ENCODE measurements around the gene TMEM234. TPM values are rescaled to one million over a fixed set of nuclear protein-coding genes. Genes with fewer than 3 reads are reported as not detected.

The TMEM234 gene
- total RNA-seq, 2 experiments from 2014 or later, result 13.2 to 15.0 TPM

DNA sequence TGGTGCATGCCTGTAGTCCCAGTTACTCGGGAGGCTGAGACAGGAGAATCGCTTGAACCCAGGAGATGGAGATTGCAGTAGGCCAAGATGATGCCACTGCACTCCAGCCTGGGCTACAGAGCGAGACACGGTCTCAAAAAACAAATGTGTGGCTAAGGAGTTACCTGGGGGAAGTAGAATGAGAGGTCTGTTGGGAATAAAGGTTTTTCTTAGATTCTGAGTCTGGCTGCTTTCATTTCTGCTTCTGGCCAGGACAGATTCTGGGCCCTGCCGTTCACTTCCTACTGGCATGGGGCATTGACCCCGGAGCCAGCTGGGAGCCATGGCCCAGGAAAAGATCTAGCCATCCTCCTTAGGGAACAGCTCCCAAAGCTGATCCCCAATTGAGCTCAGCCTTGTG is 13.7 kb downstream of the TMEM234 start:
- Mint-ChIP-seq H3K27me3 (no peaks in the 10 kb centered on the region), H3K27ac (no peak overlapping the region), H3K9me3 (no peaks in the 10 kb centered on the region), H3K36me3 (ENCODE audit: low read depth) (peaks cover 13% of the 10 kb centered on the region), H3K4me3 (no peak overlapping the region), H3K4me1 (peaks cover 26% of the 10 kb centered on the region)
- CTCF ChIA-PET, result no interaction called here
- DNase-seq, result no peak
- POLR2A ChIA-PET, result no interaction called here

DNA sequence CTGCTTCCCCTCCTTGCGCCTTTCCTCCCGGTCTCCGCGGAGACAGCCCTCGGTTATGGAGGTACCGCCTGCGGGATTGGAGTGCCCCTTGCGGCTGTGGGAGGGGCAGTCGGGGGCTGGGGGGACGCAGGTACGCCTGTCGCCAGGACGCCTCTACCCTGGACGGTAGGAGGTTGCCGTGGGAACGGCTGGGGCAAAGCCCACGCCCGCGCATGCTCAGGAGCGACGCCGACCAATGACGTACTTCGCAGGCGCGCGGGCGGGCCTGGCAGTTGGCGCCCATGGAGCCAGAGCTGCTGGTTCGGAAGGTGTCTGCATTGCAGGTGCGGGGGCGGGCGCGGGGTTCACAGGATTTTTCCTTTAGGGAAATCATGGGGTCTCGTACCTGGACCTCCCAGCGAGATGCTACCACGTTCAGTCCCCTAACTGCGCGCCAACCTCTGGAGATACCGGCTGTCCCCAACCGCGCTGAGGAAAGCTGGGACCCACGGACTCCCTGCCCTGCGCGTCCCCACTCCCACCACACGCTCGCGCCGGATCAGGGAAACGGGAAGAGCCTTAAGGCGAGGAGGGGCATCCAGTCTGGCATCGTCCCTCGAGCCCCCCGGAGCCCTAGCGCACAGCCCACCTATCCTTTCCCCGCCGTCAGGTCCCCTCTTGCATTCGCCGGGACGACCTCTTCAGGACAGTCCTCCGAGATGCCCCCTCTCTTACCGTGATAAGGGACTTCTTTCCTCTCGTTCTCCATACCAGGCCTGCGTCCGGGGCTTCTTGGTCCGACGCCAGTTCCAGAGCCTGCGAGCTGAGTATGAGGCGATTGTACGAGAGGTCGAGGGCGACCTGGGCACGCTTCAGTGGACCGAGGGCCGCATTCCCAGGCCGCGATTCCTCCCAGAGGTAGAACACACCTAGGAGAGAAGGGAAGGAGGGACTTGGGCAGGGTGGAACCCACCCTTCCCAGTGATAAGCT is 16.5 kb downstream of the TMEM234 start, which contains the start of gene IQCC:
IQCC (plus strand) TSS at position 271 of the 970 bp plus-strand sequence; CDS start at position 282, 11 bp downstream.
- peak; percentile 89 for DNase-seq
- Mint-ChIP-seq H3K27ac (peak within 1 kb of the TSS; percentile 89), H3K27me3 (no peaks in the 10 kb centered on the region), H3K4me3 (peak within 1 kb of the TSS; percentile 88), H3K36me3 (ENCODE audit: low read depth) (peaks cover 22% of the 10 kb centered on the region), H3K9me3 (no peaks in the 10 kb centered on the region), H3K4me1 (peaks cover 43% of the 10 kb centered on the region)
- CTCF ChIA-PET, result interaction anchor here (0.8 to 2.9 kb wide), 6 partner anchors 9 to 54 kb away, joined by 3 to 19 read pairs (median 4); partner anchors contain the start of gene FAM167B
- POLR2A ChIA-PET, result interaction anchor here (0.7 to 1.0 kb wide), 2 partner anchors 26 to 154 kb away, joined by 3 read pairs; partner anchors contain the start of gene TXLNA

DNA sequence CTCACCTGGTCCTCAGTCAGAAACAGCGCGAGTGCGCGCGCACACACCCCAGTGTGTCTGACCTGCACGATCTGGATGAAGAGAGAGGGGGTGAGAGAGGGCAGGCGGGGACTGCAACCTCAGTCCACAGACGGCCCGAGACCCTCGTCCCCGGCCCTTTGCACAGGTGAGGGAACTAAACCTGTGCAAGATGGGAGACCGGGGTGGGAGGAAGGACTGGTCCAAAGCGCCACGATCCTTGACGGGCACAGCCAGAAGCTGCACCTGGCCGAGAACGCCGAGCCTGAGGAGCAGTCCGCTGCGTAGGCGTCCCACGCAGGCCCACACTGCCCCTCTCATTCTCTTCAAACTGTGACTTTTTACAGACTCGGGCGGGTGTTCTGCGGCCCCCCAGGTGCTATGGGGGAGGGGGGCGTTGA is 17.2 kb downstream of the TMEM234 start:
- peak overlapping the region; percentile 13 for H3K27ac Mint-ChIP-seq
- peak overlapping the region; percentile 88 for H3K4me3 Mint-ChIP-seq
- peaks cover 49% of the 10 kb centered on the region for H3K4me1 Mint-ChIP-seq
- CTCF ChIA-PET, result interaction anchor here (1.0 to 2.9 kb wide), 2 partner anchors 10 to 11 kb away, joined by 5 to 19 read pairs; no protein-coding TSS in a partner anchor
- DNase-seq, result no peak
- peaks cover 22% of the 10 kb centered on the region for H3K36me3 Mint-ChIP-seq (ENCODE audit: low read depth)
- H3K9me3 Mint-ChIP-seq, result no peaks in the 10 kb centered on the region
- H3K27me3 Mint-ChIP-seq, result no peaks in the 10 kb centered on the region
- POLR2A ChIA-PET, result interaction anchor here (1.0 kb wide), 1 partner anchor 25 kb away, joined by 3 read pairs; the partner anchor contains the start of gene TXLNA

DNA sequence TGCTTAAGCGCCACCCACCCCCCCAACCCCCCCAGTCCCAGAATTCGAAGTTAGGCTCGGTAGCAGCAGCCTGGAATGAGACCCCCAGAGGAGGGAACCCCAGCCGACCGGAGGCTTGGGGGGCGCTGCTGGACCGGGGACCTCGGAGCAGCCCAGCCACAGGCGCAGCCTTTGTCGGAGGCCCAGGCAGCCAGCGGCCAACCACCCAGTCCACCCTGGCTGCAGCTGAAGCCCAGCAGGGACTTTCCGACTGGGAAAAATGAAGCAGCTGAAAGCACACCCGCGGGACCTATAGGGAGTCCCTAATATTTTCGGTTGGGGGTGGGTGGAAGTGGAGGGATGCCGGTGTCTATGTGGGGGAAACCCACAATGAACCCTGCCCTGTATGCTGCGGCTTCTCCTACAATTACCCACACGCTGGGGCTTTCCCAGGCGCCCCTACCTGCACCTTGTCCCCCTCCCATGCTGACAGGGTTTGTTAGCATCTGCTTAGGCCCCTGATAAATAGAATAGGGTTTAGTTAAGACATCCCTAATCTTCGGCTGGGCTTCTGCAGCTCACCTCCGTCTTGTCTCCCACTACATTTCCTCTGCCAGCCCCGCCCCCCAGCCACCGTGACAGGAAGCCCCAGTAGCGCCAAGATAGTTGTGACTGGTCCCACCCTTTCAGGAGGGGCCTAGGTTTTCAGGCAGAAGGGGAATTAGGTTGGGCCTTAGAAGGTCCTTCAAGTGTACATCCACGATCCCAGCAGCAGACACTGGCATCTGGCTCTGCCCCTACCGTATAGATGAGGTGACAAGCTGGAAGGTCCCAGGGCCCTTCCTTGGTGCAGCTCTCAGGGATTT is 20.9 kb downstream of the TMEM234 start:
- POLR2A ChIA-PET, result interaction anchor here (0.6 kb wide), 1 partner anchor 940 kb away, joined by 3 read pairs; no protein-coding TSS in a partner anchor
- H3K4me1 Mint-ChIP-seq, result peaks cover 76% of the 10 kb centered on the region
- peak overlapping the region; percentile 81 for H3K4me3 Mint-ChIP-seq
- peak; percentile 87 for DNase-seq
- H3K9me3 Mint-ChIP-seq, result no peaks in the 10 kb centered on the region
- CTCF ChIA-PET, result interaction anchor here (0.7 to 2.2 kb wide), 6 partner anchors 11 to 92 kb away, joined by 3 to 11 read pairs (median 4); partner anchors contain the start of gene TXLNA
- peaks cover 35% of the 10 kb centered on the region for H3K36me3 Mint-ChIP-seq (ENCODE audit: low read depth)
- H3K27me3 Mint-ChIP-seq, result no peaks in the 10 kb centered on the region
- H3K27ac Mint-ChIP-seq, result peak overlapping the region; percentile 88

DNA sequence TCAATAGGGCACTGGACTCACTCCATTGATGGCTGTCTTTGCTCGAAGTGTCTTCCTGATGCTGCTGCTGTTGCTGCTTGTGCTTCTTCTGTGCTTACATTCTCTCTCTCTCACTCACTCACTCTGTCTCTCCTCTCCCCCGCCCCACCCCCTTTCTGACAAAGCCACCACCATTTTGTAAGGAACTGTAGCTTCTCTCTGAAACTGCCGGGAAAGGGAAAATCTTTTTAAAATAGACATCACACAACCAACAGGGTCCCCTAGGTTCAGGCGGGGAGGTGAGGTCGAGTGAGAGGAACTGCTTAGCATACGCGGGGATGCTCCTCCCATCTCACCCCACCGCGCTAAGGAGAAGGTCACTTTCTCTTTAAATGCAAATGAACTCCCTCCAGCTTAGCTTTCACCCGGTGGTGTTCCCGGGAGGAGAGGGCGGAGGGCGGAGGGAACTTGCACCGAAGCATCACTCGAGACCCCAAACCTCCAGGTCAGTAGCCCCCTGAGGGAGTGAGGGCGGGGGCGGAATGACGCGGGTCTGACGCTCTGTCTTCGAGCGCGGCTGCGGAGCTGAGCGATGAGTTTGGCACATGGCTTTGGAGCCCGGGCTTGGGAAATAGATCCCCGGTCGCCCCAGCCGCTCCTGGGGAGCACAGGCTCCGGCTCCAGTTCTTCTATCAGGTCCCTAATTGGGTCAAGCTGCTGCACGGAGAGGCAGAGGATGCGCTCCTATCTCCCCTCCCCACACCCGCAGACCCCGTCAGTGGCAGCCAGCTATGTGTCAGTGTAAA is 21.7 kb downstream of the TMEM234 start, which contains the start of gene CCDC28B:
CCDC28B (plus strand) TSS at position 370 of the 785 bp plus-strand sequence. CDS start 1,341 bp downstream, outside the sequence.
- H3K4me3 Mint-ChIP-seq, result peak within 1 kb of the TSS; percentile 81
- DNase-seq, result peak; percentile 69
- ChIA-PET CTCF (interaction anchor here (0.7 to 2.2 kb wide), 7 partner anchors 9 to 91 kb away, joined by 3 to 11 read pairs (median 4); partner anchors contain the start of gene TXLNA), POLR2A (interaction anchor here (0.6 to 0.8 kb wide), 2 partner anchors 15 to 939 kb away, joined by 3 read pairs; no protein-coding TSS in a partner anchor)
- no peaks in the 10 kb centered on the region for H3K27me3 Mint-ChIP-seq
- peaks cover 76% of the 10 kb centered on the region for H3K4me1 Mint-ChIP-seq
- no peaks in the 10 kb centered on the region for H3K9me3 Mint-ChIP-seq
- H3K36me3 Mint-ChIP-seq (ENCODE audit: low read depth), result peaks cover 43% of the 10 kb centered on the region
- peak within 1 kb of the TSS; percentile 88 for H3K27ac Mint-ChIP-seq

DNA sequence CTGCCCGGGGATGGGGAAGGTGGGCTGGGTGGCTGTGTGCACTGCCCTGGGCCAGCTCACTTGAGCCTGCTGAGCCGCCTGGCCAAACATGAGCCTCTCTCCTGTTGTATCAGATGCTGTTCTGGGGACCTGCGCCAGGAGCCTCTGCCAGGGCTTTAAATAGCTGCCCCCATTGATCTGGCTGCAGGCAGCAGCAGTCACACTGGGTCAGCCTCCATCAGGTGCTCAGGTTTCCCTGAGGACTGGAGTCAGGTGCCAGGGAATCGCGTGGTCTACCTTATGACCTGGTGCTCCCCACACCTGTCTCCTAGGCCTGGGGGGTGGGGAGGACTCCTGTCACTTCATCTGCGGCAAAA is 22.5 kb downstream of the TMEM234 start:
- CTCF ChIA-PET, result interaction anchor here (0.6 to 2.2 kb wide), 4 partner anchors 10 to 153 kb away, joined by 3 to 6 read pairs (median 4); no protein-coding TSS in a partner anchor
- no peaks in the 10 kb centered on the region for H3K27me3 Mint-ChIP-seq
- DNase-seq, result no peak
- no peaks in the 10 kb centered on the region for H3K9me3 Mint-ChIP-seq
- peaks cover 79% of the 10 kb centered on the region for H3K4me1 Mint-ChIP-seq
- H3K36me3 Mint-ChIP-seq (ENCODE audit: low read depth), result peaks cover 50% of the 10 kb centered on the region
- H3K4me3 Mint-ChIP-seq, result peak overlapping the region; percentile 81
- POLR2A ChIA-PET, result interaction anchor here (0.8 kb wide), 1 partner anchor 16 kb away, joined by 3 read pairs; no protein-coding TSS in a partner anchor
- H3K27ac Mint-ChIP-seq, result peak overlapping the region; percentile 88

DNA sequence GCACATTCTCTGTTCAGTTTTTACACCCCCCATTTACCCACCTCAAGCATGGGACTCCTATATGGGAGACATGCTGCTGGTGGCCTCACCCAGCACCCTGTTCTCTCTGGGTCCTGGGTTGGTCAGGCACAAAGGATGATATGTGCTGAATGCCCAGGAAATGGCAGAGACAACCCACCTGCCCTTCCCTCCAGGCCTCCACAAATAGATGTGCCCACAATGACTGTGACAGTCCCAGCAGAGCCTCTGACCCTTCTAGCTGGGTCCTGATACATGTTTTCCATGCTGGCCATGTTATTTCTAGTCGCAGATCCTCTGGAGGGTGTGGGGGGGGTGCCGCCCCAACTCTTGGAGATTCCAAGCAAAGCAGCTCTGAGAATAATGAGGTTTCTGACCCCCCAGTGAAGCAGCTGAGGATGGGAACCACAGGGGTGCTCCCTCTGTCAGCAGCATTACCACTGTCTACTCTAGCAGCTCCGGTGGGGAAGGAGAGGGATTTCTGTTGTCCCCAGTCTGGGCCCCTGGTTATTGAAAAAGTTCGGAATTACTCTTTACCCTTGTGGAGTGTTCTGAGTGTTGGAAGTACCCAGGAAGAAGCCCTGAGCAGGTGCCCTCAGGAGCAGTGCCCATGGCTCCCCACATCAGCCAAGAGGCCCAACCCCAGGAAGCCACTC is 23.0 kb downstream of the TMEM234 start:
- H3K27me3 Mint-ChIP-seq, result no peaks in the 10 kb centered on the region
- H3K27ac Mint-ChIP-seq, result peak overlapping the region; percentile 88
- DNase-seq, result no peak
- H3K4me1 Mint-ChIP-seq, result peaks cover 81% of the 10 kb centered on the region
- ChIA-PET CTCF (interaction anchor here (0.6 to 2.2 kb wide), 5 partner anchors 10 to 153 kb away, joined by 3 to 9 read pairs (median 5); no protein-coding TSS in a partner anchor), POLR2A (no interaction called here)
- H3K36me3 Mint-ChIP-seq (ENCODE audit: low read depth), result peaks cover 55% of the 10 kb centered on the region
- H3K9me3 Mint-ChIP-seq, result no peaks in the 10 kb centered on the region
- no peak overlapping the region for H3K4me3 Mint-ChIP-seq

DNA sequence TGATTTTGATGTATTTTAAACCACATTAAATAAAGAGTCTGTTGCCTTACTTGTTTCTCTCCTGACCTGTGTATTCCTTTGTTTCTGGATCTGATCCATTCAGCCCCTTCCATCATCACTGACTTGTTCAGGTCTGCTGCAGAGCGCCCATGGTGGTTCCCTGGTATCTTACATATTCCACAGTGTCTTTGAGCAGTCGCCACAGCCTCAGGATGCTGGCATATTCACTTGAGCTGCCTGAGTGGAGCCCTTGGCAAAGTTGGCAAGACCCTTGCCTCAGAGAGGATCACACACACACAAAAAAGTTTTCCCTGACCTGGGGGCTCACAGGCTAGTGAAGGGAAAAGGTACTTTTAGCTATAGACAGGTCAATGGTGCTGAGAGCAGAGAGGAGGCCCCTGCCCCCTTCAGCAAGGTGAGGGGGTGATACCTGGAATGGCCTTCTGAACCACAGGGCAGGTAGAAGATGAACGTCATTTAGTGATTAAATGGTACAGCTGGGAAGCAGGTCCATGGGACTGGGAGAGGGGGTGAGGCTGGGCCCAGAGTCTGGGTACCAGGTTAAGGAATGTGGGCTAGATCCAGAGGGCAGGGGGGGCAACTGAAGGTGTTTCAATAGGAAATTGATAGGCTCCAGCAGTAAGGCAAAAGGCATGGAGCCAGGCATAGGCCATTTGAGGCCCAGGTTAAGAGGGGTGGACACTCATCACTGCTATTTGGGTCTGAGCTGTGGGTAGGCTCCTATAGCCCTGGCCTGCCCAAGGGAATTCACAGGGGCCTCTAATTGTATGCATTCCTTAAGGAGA is 23.7 kb downstream of the TMEM234 start:
- no peak overlapping the region for H3K4me3 Mint-ChIP-seq
- DNase-seq, result no peak
- POLR2A ChIA-PET, result interaction anchor here (0.6 kb wide), 1 partner anchor 96 kb away, joined by 3 read pairs; no protein-coding TSS in a partner anchor
- CTCF ChIA-PET, result interaction anchor here (1.0 to 2.5 kb wide), 5 partner anchors 14 to 50 kb away, joined by 3 to 12 read pairs (median 9); partner anchors contain the start of genes FAM167B and TXLNA
- H3K9me3 Mint-ChIP-seq, result no peaks in the 10 kb centered on the region
- H3K4me1 Mint-ChIP-seq, result peaks cover 83% of the 10 kb centered on the region
- H3K36me3 Mint-ChIP-seq (ENCODE audit: low read depth), result peaks cover 57% of the 10 kb centered on the region
- peak overlapping the region; percentile 7 for H3K27ac Mint-ChIP-seq
- H3K27me3 Mint-ChIP-seq, result no peaks in the 10 kb centered on the region

DNA sequence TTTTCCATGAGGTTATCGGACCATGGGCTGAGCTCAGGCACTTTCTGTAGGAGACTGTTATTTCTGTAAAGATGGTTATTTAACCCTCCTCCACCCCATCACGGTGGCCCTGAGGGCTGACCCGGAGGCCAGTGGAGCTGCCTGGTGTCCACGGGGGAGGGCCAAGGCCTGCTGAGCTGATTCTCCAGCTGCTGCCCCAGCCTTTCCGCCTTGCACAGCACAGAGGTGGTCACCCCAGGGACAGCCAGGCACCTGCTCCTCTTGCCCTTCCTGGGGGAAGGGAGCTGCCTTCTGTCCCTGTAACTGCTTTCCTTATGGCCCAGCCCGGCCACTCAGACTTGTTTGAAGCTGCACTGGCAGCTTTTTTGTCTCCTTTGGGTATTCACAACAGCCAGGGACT is 24.3 kb downstream of the TMEM234 start:
- no peak for DNase-seq
- H3K36me3 Mint-ChIP-seq (ENCODE audit: low read depth), result peaks cover 61% of the 10 kb centered on the region
- H3K27me3 Mint-ChIP-seq, result no peaks in the 10 kb centered on the region
- POLR2A ChIA-PET, result interaction anchor here (0.6 kb wide), 3 partner anchors 15 to 200 kb away, joined by 3 to 5 read pairs (median 5); no protein-coding TSS in a partner anchor
- no peaks in the 10 kb centered on the region for H3K9me3 Mint-ChIP-seq
- H3K27ac Mint-ChIP-seq, result no peak overlapping the region
- CTCF ChIA-PET, result interaction anchor here (0.6 to 2.5 kb wide), 7 partner anchors 10 to 162 kb away, joined by 3 to 12 read pairs (median 9); partner anchors contain the start of genes FAM167B and TXLNA
- H3K4me3 Mint-ChIP-seq, result no peak overlapping the region
- H3K4me1 Mint-ChIP-seq, result peaks cover 86% of the 10 kb centered on the region

DNA sequence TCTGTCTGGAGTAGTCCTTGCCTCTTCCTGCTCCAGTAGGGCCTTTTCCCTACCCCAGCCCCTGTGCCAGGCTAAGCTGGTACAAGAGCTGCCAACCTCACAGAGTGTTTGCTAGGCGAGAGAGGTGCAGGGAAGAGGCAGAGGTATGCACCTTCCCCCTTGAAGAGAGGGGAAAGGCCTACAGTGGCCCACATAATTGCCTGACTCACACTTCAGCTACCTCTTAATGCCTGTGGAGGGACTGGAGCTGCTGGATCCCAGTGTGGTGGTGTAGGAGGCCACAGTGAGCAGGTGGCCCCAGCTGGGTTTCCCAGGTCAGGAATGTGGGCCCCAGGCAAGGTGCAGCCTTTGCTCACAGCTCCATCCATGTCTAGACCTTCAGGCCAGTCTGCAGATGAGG is 25.1 kb downstream of the TMEM234 start:
- Mint-ChIP-seq H3K36me3 (ENCODE audit: low read depth) (peaks cover 65% of the 10 kb centered on the region), H3K27me3 (no peaks in the 10 kb centered on the region), H3K4me1 (peaks cover 81% of the 10 kb centered on the region), H3K9me3 (no peaks in the 10 kb centered on the region), H3K27ac (no peak overlapping the region), H3K4me3 (no peak overlapping the region)
- CTCF ChIA-PET, result interaction anchor here (0.6 to 2.5 kb wide), 7 partner anchors 9 to 161 kb away, joined by 3 to 12 read pairs (median 9); partner anchors contain the start of genes FAM167B, IQCC and TXLNA
- POLR2A ChIA-PET, result interaction anchor here (0.6 kb wide), 2 partner anchors 14 to 201 kb away, joined by 5 read pairs; no protein-coding TSS in a partner anchor
- DNase-seq, result no peak
